NCI-H748 (cell line): ENCODE data around the gene SCYL3.
"Not testable (repeated sequence)": the region's sequence is repeated elsewhere in the genome, so short reads cannot be mapped to it uniquely, and the experiment has no call there.

ENCODE experiments used
- DNase-seq: peaks from one replicate; lab custom pipeline; 2025; ENCODE audit not compliant: unreplicated experiment; lab: John Stamatoyannopoulos, UW

The SCYL3 gene

DNA sequence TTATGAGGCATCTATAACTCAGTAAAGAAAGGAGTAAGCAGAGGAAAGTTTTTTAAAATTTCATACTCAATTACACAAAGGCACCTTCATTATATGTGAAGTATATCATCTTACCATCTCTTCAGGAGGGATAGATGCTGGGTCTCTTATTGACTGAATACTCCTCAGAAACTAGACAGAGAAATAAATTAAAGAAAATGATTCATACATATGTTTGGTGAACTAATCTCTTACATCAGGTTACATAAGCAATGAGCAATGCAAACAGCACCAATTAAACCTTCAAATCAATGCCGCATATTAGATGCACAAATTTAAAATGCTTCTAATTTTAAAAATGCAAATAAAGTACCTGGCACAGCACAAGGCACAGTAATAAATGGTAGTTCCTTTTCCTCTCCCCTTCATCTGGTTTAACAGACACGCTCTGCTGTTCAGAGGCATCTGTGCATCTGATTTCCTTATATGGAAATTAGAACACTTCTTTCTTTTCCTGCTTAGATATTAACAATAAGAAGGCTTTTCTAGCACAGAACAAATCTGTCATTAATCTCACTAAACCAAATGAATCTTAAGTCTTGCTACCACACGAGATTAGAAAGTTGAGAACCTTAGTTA lies 20.0 kb downstream of the SCYL3 start:
- DNase-seq, result no peak

- DNase-seq, result no peak
Measured at GRCh38 chr1:169872906-169873305, 20.8 kb downstream of the SCYL3 start.

DNA sequence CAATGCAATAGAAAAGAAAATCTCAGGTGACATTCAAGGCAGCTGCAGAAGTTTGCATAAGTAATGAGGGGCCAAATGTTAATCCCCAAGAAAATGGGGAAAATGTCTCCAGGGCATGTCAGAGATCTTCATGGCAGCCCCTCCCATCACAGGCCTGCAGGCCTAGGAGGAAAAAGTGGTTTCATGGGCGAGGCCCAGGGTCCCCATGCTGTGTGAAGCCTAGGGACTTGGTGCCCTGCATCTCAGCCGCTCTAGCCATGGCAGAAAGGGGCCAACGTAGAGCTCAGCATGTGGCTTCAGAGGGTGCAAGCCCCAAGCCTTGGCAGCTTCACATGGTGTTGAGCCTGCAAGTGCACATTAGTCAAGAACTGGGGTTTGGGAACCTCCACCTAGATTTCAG lies 21.7 kb downstream of the SCYL3 start:
- DNase-seq, result not testable (repeated sequence)

- no peak for DNase-seq
Measured at GRCh38 chr1:169869426-169869825, 24.3 kb downstream of the SCYL3 start.

DNA sequence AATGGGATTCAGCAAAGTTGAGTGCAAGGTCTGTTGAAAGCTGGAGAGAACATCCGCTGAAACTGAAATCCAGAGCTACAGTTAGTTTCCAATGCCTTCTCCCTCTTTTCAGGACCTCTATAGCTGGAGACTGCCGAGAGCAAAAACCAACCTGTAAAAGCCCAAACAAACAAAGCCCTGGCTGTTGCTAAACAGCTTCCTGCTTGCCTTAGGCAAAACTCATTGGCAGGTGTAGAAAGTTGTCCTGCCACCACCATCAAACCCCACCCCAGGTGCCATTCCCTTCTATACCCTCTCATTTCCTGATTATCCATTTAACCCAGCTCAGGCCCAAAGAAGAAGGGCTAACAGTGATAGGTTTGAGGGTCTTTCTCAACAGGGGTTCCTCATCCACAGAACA lies 24.7 kb downstream of the SCYL3 start:
- no peak for DNase-seq

DNA sequence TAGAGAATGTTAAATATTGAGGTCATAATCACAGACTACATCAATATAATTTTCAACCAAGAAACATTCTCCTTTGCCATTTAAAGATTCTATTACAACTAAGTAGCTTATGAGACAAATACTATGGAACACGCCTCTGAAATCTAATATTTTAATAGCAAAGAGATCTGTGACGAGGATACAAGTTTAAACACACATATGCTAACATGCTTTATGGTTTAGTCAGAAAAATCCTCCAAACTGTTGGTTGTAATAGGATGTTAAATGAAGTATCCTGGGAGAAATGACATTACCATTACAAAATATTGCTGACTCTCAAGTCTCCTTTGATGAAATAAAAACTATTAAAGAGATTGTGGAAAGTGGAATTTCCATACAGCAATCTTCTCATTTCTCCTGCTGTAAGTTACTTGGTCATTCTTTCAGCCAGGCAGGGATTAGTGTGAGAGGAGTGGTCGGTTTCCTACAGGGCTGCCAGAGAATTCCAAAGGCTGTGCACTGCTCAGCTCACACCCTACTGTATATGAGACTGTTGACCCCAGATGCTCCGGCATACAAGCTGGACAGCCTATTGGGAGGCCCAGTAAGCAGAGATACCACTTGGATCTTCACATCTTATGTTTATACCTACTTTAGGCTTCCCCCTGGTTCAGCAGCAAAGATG lies 26.6 kb downstream of the SCYL3 start:
- DNase-seq, result no peak

DNA sequence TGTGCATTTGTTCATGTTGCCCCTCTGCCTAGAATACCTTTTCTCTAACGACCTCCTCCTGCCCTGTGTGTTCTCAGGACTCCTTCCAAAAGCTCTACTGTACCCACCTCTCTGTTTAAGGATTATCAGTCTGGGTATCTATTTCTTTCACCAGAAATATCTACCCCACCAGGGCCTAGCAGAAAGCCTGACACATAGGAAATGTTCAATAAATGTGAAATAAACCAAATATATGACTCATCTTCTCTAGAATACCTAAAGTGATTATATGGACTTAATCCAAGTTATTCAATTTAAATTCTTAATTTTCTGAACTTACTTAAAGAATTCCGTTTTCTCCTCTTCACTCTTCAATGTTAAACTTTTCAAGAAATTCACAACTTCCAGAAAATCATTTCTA lies 27.1 kb downstream of the SCYL3 start:
- DNase-seq, result no peak

DNA sequence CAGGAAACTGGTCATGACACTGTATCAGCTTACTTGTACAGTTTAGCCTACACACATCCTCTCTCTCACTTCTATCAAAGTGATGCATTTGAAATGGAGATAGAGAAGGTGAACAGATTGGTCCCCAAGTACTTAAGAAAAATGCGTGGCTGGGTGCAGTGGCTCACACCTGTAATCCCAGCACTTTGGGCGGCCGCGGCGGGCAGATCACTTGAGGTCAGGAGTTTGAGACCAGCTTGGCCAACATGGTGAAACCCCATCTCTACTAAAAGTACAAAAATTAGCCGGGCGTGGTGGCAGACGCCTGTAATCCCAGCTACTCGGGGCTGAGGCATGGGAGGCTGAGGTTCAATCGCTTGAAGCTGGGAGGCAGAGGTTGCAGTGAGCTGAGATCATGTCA lies 29.2 kb downstream of the SCYL3 start:
- DNase-seq, result not testable (repeated sequence)

- no peak for DNase-seq
Measured at GRCh38 chr1:169860750-169861149, 32.9 kb downstream of the SCYL3 start.

GRCh38 chr1:169860187-169860586 lies 33.5 kb downstream of the SCYL3 start:
- DNase-seq, result no peak

- no peak for DNase-seq
Measured at GRCh38 chr1:169859001-169859400, 34.7 kb downstream of the SCYL3 start.

DNA sequence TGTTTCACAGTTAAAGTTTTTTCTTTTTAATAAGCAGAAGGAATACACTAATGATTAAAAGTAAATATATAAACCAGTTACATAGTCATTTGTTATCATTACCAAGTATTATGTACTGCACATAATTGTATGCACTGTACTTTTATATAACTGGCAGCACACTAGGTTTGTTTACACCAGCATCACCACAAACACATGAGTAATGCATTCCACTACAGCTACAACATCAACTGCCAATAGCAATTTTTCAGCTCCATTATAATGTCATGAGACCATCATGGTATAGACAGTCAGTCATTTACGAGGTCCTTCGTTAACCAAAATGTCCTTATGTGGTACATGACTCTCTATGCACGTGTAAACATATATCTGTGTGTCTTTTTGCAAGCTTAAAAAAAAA lies 35.2 kb downstream of the SCYL3 start:
- DNase-seq, result no peak

DNA sequence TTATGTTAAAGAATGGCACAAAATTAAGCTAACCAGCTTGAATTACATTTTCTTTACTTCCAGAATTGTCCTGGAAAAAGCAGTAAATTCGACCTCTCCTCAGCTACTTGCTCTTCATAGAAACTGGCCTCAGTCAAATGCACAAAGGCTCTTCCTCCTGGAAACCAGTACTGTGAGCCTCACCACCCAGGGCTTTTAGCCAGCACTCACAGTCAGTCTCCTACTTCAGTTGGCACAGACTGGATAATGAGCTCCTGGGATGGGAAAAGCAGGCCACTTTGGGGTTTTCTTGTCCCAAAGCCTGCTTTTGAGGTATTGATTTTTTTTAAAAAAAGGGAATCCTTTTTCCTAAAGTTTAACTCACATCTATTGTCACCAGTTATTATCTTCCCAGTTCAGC lies 40.4 kb downstream of the SCYL3 start:
- DNase-seq, result no peak

- no peak for DNase-seq
Measured at GRCh38 chr1:169849346-169850022, 44.2 kb downstream of the SCYL3 start.

- no peak for DNase-seq
Measured at GRCh38 chr1:169848456-169848855, 45.2 kb downstream of the SCYL3 start.

DNA sequence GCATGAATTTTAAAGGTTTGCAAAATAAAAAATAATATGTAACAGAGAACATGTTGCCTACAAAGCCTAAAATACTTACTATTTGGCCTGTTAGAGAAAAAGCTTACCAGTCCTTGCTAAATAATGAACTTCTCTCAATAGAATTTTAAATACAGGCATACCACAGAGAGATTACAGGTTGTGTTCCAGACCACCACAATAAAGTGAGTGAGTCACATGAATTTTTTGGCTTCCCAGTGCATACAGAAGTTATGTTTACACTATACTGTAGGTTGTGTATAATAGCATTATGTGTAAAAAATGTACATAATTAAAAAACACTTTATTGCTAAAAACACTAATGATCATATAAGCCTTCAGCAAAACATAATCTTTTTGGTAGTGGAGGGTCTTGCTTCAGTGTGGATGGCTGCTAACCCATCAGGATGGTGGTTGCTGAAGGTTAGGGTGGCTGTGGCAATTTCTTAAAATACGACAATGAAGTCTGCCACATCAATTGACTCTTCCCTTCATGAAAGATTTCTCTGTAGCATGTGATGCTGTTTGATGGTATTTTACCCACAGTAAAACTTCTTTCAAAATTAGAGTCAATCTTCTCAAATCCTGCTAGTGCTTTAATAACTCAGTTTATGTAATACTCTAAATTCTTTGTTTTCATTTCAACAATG lies 48.6 kb downstream of the SCYL3 start:
- no peak for DNase-seq

- DNase-seq, result no peak
Measured at GRCh38 chr1:169838942-169839341, 54.8 kb downstream of the SCYL3 start.

GRCh38 chr1:169836198-169836597 lies 57.5 kb downstream of the SCYL3 start:
- DNase-seq, result no peak

- no peak for DNase-seq
Measured at GRCh38 chr1:169835647-169836046, 58.0 kb downstream of the SCYL3 start.

GRCh38 chr1:169834869-169835268 lies 58.8 kb downstream of the SCYL3 start:
- DNase-seq, result no peak

- DNase-seq, result no peak
Measured at GRCh38 chr1:169833179-169833901, 60.4 kb downstream of the SCYL3 start.
